Motor neuron (in vitro differentiated cells): Measurements from ENCODE around the gene SFXN4. TPM values are rescaled to one million over a fixed set of nuclear protein-coding genes. Genes with fewer than 3 reads are reported as not detected.

ENCODE experiments used
- ATAC-seq, 8 experiments: fragments of 200-7000 bp; cut with Tn5 transposase; replicated peaks in 6 of 8; 2 replicates each; pipeline ENCODE4 v1.8.0; 2021; ENCODE audit warnings: mild to moderate bottlenecking in 8 of 8, moderate library complexity in 8 of 8
- H3K27ac ChIP-seq, 2 donors: fragments of 250-450 bp; sonication (Bioruptor Pico); 2 replicates each; pipeline ENCODE4 v1.9.0; 2021; ENCODE audit warnings: antibody characterized with exemption in 2 of 2, mild to moderate bottlenecking in 2 of 2, moderate library complexity in 1 of 2
- H3K4me1 ChIP-seq, 2 donors: fragments of 250-450 bp; sonication (Bioruptor Pico); replicated peaks in 1 of 2; 2 replicates each; pipeline ENCODE4 v1.6.1; 2021; ENCODE audit warnings: antibody characterized with exemption in 2 of 2, mild to moderate bottlenecking in 2 of 2, moderate library complexity in 1 of 2
- H3K4me3 ChIP-seq, 5 donors: fragments of 250-450 bp; sonication (Bioruptor Pico); 2 replicates each; pipeline ENCODE4 v1.9.0; 2021; ENCODE audit warnings: antibody characterized with exemption in 5 of 5, mild to moderate bottlenecking in 5 of 5, moderate library complexity in 4 of 5
- WGBS, 10 experiments: fragments of 450-650 bp; shearing (Covaris generic); methylation state at CpG; one replicate each; pipeline ENCODE4 v1.0.0; 2022; 5-methylcytosine and 5-hydroxymethylcytosine counted together
- in situ Hi-C, 9 experiments: fragments of 400-800 bp; cut with MboI; loops; one replicate each; pipeline ENCODE4 v1.15.0; 2021; ENCODE audit warnings: low sequenced_read_pairs in 9 of 9, low pct_unique_long_range_greater_than_20kb in 2 of 9; ENCODE audit not compliant: unreplicated experiment in 9 of 9
- total RNA-seq, 8 experiments: library from RNA; unstranded; fragments of 300-600 nt; gene quantifications; 2 replicates each; pipeline versions ENCODE4 v1.2.3 to v1.2.4, GENCODE V29; 2022

The SFXN4 gene
- total RNA-seq, 8 experiments from 2014 or later = 10.9 to 57.0 (median 21.8) TPM

DNA sequence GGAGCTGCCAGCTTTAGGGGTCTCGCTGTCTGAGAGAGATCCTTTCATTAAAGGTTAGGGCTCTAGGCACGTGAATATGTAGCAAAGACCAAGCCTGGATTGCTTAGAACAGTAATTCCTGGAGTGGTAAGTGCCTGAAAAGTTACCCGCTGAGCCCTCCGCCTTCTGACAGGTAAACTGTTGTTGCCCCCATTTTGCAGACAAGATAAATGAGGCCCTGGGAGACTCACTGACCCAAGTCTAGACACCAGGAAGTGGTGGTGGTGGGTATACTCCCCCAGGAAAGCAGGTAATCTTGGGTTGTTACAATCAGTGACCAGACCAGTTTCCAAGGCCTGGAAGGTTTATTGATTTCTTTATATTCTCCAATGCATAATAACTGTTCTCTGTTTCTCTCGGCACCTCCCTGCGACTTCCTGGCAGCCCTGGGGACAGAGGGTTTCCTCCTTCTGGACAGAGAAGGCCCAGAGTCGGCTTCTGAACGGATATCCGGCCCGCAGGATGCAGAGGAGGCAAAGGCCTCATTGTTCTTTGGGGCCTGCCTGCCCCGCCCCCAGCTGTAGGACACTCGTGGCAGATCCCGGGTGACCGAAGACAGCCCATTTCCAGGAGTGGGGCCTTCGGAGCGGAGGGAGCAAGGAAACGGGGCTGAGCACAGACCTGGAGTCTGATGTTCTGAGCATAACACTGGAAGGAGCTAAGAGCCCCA is 40.5 kb upstream of the SFXN4 start:
- Histone ChIP-seq H3K4me3 (peak overlapping the region; percentile 62 to 90 (median 70)), H3K4me1 (peaks cover 14 to 18% of the 10 kb centered on the region in 2 donors), H3K27ac (peak overlapping the region in 1 of 2 donors; percentile 83)
- in situ Hi-C loops = loop anchor here in 7 of 9 experiments (25.0 kb wide), 2 partner anchors 206 to 231 kb away; no protein-coding TSS in a partner anchor
- peak in 2 of 8 experiments; percentile 0 for ATAC-seq
- WGBS, 10 experiments = 18 to 86% (median 48%) methylated on average over 1 to 10 of the region's 17 CpGs; no CpG with 5 or more reads in 3 of the 10 experiments

DNA sequence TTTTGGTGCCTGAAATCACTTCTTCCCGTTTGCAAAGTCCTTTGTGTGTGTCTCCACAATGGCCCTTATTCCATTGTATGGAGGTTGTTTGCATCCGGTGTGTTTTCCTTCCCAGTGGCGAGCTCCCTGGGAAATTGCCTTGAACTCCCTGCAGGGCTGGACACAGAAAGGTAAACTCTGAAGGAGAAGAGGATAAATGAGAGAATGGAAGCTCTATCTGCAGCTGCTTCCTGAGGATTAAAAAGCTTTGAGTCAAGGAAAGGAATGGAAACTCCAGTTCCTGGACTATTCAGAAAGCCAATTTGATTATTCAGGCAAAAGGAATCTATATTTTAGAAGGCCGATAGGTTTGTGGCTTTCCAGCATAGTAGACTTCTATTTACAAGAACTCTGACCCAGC is 37.5 kb upstream of the SFXN4 start:
- no peak for ATAC-seq
- Histone ChIP-seq H3K4me3 (no peak overlapping the region), H3K4me1 (peaks cover 0 to 7% of the 10 kb centered on the region in 2 donors), H3K27ac (no peak overlapping the region)
- in situ Hi-C loops = loop anchor here in 7 of 9 experiments (25.0 kb wide), 2 partner anchors 209 to 234 kb away; no protein-coding TSS in a partner anchor
- WGBS, 10 experiments = 27 to 100% (median 49%) methylated on average over 1 to 4 of the region's 4 CpGs

- in situ Hi-C loops = loop anchor here in 7 of 9 experiments (25.0 kb wide), 2 partner anchors 211 to 236 kb away; no protein-coding TSS in a partner anchor
- Histone ChIP-seq H3K27ac (no peak overlapping the region), H3K4me3 (no peak overlapping the region), H3K4me1 (peaks cover 0 to 4% of the 10 kb centered on the region in 2 donors)
- WGBS, 10 experiments = 60 to 100% (median 100%) methylated on average over 1 of the region's 1 CpG; no CpG with 5 or more reads in 6 of the 10 experiments
- ATAC-seq = no peak
Measured at GRCh38 chr10:119201233-119201632, 35.7 kb upstream of the SFXN4 start.

GRCh38 chr10:119199231-119199992 is 33.9 kb upstream of the SFXN4 start:
- in situ Hi-C loops = loop anchor here in 4 of 9 experiments (10.0 to 25.0 kb wide), 3 partner anchors 213 to 663 kb away; partner anchors contain the start of gene MCMBP (in 2 of the 4)
- Histone ChIP-seq H3K27ac (no peak overlapping the region), H3K4me3 (no peak overlapping the region), H3K4me1 (peaks cover 0 to 2% of the 10 kb centered on the region in 2 donors)
- ATAC-seq = peak; percentile 98 to 100 (median 99)
- WGBS, 10 experiments = 0 to 63% (median 38%) methylated on average over 1 to 7 of the region's 9 CpGs

DNA sequence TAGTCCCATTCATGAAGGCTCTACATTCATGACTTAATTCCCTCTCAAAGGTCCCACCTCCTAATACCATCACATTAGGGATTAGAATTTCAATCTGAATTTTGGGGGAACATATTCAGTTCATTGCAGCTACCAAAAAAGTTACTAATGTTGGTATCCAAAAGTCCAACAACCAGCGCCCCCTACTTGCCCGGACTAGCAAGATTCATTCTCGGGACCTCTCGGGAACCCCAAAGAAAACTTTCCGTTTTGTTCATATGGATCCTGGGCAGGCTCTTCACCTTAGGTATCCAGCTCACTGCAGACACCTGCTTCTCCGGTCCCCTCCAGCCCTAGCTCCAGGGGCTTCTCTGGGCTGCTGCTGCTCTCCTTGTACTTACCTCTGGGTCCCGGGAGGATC is 32.9 kb upstream of the SFXN4 start:
- ATAC-seq = no peak
- Histone ChIP-seq H3K27ac (no peak overlapping the region), H3K4me1 (peaks cover 0 to 2% of the 10 kb centered on the region in 2 donors), H3K4me3 (no peak overlapping the region)
- in situ Hi-C loops = loop anchor here in 4 of 9 experiments (10.0 to 25.0 kb wide), 3 partner anchors 214 to 664 kb away; partner anchors contain the start of gene MCMBP (in 2 of the 4)
- 16 to 80% (median 59%) methylated on average over 1 to 7 of the region's 7 CpGs; no CpG with 5 or more reads in 3 of the 10 experiments for WGBS, 10 experiments

GRCh38 chr10:119197921-119198320 is 32.4 kb upstream of the SFXN4 start:
- ATAC-seq = no peak
- Histone ChIP-seq H3K27ac (no peak overlapping the region), H3K4me3 (no peak overlapping the region), H3K4me1 (peaks cover 0 to under 1% of the 10 kb centered on the region in 2 donors)
- in situ Hi-C loops = loop anchor here in 4 of 9 experiments (10.0 to 25.0 kb wide), 3 partner anchors 214 to 664 kb away; partner anchors contain the start of gene MCMBP (in 2 of the 4)
- whole genome bisulfite sequencing, 10 experiments = 42 to 100% (median 87%) methylated on average over 1 to 4 of the region's 4 CpGs; no CpG with 5 or more reads in 2 of the 10 experiments

DNA sequence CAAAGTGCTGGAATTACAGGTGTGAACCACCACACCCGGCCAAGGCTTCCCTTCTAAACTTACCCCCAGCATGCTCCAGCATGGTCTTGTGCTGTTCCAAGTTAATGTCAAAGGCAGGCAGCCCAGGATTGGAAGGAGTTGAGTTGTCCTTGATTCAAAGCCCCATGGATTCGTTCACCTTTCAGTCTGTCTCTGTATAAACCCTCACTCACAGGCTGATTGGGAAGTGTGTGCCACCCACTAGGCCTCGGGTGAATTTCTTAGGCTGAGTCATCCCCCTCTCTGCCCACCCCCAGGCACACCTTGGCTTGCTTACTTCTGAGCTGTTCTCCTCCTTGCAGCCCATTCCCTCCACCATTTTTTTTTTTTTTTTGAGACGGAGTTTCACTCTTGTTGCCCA is 26.4 kb upstream of the SFXN4 start:
- Histone ChIP-seq H3K4me3 (no peak overlapping the region), H3K27ac (no peak overlapping the region), H3K4me1 (no peaks in the 10 kb centered on the region)
- 53 to 100% (median 70%) methylated on average over 1 to 3 of the region's 4 CpGs; no CpG with 5 or more reads in 3 of the 10 experiments for WGBS, 10 experiments
- no peak for ATAC-seq
- in situ Hi-C loops = loop anchor here in 4 of 9 experiments (10.0 to 25.0 kb wide), 3 partner anchors 220 to 670 kb away; partner anchors contain the start of gene MCMBP (in 2 of the 4)

GRCh38 chr10:119190954-119191785 is 25.7 kb upstream of the SFXN4 start:
- ATAC-seq = no peak
- no peak overlapping the region for H3K27ac ChIP-seq
- no peak overlapping the region for H3K4me3 ChIP-seq
- WGBS, 10 experiments = 0 to 76% (median 57%) methylated on average over 1 to 5 of the region's 5 CpGs
- in situ Hi-C loops = loop anchor here in 4 of 9 experiments (10.0 to 25.0 kb wide), 3 partner anchors 221 to 671 kb away; partner anchors contain the start of gene MCMBP (in 2 of the 4)
- H3K4me1 ChIP-seq = no peaks in the 10 kb centered on the region

GRCh38 chr10:119190353-119190752 is 24.8 kb upstream of the SFXN4 start:
- Histone ChIP-seq H3K4me3 (no peak overlapping the region), H3K4me1 (no peaks in the 10 kb centered on the region), H3K27ac (no peak overlapping the region)
- ATAC-seq = peak in 1 of 8 experiments; percentile 50
- WGBS, 10 experiments = 0 to 100% (median 88%) methylated on average over 1 to 4 of the region's 4 CpGs; no CpG with 5 or more reads in 3 of the 10 experiments
- in situ Hi-C loops = loop anchor here in 4 of 9 experiments (10.0 to 25.0 kb wide), 3 partner anchors 222 to 672 kb away; partner anchors contain the start of gene MCMBP (in 2 of the 4)

DNA sequence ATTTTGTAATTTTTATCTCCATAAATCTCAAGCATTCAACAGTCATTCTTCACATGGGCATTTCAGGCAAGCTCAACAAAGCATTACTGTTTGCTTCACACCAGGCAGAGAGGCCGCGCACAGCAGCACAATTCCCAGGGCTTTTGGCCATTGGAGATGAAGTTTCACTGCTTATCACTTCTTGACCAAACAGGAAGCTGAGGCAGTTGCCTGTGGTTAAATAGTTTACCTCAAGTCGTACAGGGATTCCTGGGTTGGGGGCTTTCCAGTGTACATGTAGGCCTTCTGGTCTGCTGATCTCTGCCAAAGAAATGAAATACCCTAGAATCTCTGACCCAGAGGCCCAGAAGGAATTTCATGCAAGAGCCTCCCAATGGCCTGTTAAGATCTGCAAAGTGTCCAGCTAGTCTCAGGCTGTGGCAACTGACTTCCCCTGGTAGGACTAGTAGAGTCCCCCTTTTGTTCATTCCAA is 24.3 kb upstream of the SFXN4 start:
- no peak for ATAC-seq
- H3K4me3 ChIP-seq = no peak overlapping the region
- in situ Hi-C loops = loop anchor here in 4 of 9 experiments (10.0 to 25.0 kb wide), 3 partner anchors 222 to 672 kb away; partner anchors contain the start of gene MCMBP (in 2 of the 4)
- WGBS, 10 experiments = 33 to 100% (median 77%) methylated on average over 1 to 3 of the region's 3 CpGs; no CpG with 5 or more reads in 4 of the 10 experiments
- H3K4me1 ChIP-seq = no peaks in the 10 kb centered on the region
- no peak overlapping the region for H3K27ac ChIP-seq

- Histone ChIP-seq H3K27ac (no peak overlapping the region), H3K4me1 (peaks cover 4 to 6% of the 10 kb centered on the region in 2 donors), H3K4me3 (no peak overlapping the region)
- ATAC-seq = no peak
- 76 to 100% (median 100%) methylated on average over 1 to 3 of the region's 9 CpGs; no CpG with 5 or more reads in 2 of the 10 experiments for WGBS, 10 experiments
- in situ Hi-C loops = loop anchor here in 3 of 9 experiments (25.0 kb wide), 2 partner anchors 228 to 678 kb away; partner anchors contain the start of gene MCMBP (in 2 of the 3)
Measured at GRCh38 chr10:119183664-119184412, 18.3 kb upstream of the SFXN4 start.
